Measurements from ENCODE around the gene SPARC. TPM values are rescaled to one million over a fixed set of nuclear protein-coding genes. Genes with fewer than 3 reads are reported as not detected.

SPARC gene
- total RNA-seq, 1 donor from 2014 or later: 439 TPM

DNA sequence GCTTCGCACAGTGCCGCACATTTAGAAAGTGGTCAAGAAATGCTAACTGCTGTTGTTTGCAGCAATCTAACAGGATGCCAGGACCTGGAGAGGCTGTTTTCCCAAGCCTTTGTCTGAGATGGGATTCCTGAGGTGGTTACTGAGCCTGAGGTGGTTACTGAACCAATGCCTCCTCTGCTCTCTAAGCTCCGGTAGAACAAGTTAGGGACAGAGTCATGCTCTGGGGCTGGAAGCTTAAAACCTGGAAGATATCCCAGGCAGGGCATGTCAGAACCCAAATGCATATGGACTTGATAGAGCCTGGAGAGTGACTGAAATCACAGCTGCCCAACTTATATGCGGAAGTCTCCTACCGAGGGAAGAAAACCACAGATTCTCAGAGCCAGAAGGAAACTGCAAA lies 49.0 kb downstream of the SPARC start:
- intact Hi-C loops (cut with micrococcal nuclease): no loop called here
- no peak for ATAC-seq

DNA sequence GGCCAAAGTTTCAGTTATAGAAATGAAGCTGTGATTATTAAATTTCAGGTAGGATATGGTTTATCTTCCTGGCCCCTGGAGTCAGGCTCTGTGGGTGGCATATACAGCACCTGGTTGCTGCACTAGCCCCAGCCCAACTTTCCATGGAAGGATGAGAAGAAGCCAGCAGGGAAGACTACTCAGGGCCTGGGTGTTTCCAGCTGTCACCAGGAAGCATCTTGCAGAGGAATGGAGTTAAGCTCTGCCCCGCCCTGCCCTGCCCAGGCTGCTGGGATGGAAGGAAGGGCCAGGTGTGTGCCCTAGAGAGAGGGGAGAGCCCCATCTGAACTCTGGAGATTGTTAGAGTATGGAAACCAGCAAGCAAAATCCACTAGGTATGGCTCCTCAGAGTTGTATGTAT lies 52.8 kb downstream of the SPARC start:
- ATAC-seq (no peak), DNase-seq (no peak)
- intact Hi-C loops (cut with micrococcal nuclease): no loop called here

More for the DNA sequence above, 49.0 kb downstream of the SPARC start:
- DNase-seq: no peak

DNA sequence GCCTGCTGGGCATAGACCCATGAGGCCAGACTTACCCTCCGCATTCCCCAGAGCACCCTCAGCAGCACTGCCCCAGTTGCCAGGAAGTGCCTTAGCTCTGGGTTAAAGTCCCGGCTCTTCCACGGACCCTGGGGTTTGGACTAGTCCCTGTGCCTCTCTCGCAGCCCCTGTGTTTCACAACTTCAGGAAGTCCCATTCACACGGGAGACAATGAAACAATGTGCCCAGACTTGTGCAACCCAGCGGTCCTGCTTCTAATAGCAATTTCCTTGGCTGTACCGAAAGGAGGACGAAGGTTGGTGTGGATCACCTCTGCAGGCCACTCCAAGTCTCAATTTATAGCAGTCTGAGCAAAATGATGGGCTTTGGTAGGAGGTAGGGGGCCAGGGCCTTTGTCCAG lies 53.8 kb downstream of the SPARC start:
- no peak for DNase-seq
- ATAC-seq: no peak
- intact Hi-C loops (cut with micrococcal nuclease): no loop called here

DNA sequence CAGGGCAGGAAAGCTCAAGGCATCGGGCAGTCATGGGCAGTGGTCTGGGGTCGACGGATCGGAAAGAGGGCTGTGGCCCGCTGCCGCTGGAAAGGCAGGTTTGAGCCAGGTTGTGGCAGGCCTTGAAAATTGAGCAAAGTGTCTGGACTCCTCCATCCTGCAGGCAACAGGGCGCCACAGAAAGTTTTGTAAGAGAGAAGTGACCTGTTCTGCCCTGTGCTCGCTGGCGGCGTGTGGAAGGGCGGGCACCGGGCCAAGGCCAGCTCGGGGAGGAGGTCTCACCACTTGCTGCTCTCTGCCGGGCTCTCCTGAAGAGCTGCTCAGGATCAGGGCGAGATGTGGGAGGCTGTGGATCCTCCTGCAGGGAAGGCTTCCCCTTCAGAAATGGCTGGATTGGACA lies 54.2 kb downstream of the SPARC start:
- intact Hi-C loops (cut with micrococcal nuclease): no loop called here
- DNase-seq (peak; percentile 83), ATAC-seq (peak; percentile 81)

DNA sequence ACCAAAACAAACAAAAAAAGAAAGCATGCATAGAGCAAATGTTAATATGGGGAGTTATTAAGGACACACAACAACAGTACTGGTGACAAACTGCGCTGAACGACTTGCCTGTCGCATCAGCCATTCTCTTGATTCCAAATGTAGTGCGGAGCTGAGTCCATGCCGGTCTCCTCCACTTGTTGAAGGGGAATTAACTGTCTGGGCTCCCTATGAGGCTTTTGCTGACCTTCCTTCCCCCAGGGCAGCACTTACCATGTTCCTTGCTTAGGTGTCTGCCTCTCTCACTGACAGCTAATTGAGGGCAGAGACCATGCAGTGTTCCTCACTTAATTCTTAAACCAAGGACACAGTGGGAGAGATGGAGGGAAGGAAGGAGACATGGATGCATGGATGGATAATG lies 54.8 kb downstream of the SPARC start:
- DNase-seq: no peak
- intact Hi-C loops (cut with micrococcal nuclease): no loop called here
- no peak for ATAC-seq

DNA sequence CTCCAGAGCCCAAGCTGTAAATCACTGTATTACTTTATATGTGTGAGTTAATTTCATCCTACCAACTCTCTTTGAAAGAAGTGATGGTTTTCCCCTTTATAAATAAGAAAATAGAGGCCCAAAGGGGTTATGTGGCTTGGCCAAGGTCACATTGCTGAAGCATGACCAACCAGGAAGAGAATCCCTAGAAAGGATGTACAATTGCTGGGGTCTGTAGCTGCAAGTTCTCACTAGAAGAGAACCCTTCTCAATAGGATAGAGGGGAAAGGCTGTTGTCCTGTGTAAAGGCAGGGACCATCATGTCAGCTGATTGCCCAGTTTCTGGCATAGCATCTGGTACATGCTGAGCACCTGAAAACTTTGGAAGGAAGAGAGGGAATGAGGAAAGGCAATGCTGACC lies 56.6 kb downstream of the SPARC start:
- DNase-seq (no peak), ATAC-seq (no peak)
- intact Hi-C loops (cut with micrococcal nuclease): no loop called here

DNA sequence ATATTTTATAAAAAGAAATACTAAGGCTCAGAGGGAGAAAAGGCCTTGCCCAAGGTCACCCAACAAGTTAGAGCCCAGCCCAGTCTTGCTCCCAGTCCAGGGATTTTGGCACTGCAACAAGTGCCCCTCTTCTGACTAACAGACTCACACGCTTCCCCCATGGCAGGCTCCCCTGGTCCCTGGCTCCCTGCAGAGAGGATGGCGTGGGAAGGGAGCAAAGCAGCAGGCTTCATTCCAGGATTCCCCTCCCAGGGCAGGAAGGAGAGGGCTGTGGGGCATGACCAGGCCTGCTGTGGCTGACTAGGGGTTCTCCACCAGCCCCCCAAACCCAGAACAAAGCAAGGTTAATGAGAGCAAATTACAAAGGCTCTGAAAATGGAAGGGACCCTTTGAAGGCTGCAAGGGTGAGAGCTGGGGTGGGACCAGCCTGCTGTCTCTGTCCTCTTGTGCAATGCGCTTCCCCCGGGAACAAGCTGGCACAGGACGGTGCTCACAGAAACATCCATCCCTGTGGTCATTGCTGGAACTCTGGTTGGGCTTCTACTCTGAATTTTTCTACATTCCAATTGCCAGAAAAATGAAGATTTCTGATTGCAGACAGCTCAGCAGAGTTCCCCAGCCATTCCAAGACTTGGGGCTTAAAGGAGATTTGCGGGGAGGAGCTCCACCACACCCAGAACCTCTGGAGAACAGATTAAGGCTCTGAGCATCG lies 58.4 kb downstream of the SPARC start:
- peak; percentile 55 for DNase-seq
- ATAC-seq: peak; percentile 27
- intact Hi-C loops (cut with micrococcal nuclease): no loop called here

DNA sequence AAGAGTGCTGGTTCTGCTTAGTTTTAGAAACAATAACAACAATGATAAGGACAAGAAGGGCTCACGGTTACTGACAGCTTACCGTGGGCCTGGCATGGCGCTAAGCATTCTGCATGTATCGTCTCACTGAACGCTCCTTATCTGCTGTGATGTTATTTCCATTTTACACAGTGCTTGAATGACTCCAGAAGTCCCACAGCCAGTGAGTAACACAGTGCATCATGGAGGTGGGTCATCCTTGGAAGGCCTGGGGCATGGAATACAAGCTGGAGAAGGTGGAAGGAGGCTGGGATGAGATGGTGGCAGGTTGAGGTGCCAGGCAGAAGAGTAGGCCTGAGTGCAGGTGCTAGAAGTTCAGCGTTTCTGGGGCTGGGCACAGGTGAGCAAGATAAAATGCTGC lies 59.1 kb downstream of the SPARC start:
- intact Hi-C loops (cut with micrococcal nuclease): no loop called here
- DNase-seq (no peak), ATAC-seq (peak; percentile 58)

DNA sequence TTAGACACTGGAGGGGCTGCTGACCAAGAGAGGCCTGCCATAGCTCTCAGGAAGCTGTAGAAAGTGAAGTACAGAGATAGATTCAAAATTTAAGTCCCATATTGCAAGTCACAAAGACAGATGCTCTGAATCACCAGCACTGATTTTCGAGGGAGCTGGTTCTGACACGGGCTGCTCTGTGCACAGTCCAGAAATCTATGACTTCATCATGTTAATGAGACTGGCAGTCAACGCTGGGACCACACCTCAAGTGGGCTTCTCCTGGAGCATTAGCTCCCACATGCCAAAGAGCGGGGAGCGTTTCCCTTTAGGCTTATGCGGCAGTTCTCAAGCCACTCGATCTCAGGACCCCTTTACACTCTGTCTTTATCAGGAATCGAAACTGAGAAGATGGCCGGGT lies 61.4 kb downstream of the SPARC start:
- intact Hi-C loops (cut with micrococcal nuclease): no loop called here
- DNase-seq (no peak), ATAC-seq (no peak)

DNA sequence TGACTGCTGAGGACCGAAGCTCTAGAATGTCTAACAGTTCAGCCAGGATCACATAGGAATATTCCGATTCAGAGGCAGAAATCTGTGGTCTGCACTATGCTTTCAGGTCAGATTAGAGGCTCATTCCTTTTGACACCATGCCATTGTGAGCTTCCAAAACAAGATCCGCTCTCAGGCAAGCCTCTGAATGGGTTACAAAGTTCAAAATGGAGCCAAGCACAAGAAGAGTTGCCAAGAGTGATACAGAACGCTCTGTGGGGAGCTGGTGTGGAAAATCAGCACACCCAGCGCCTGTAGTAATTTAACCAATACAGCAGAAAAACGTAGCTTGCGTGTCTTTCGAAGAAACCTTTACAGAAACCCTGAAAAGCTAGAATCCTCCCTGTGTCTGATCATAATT lies 62.2 kb downstream of the SPARC start:
- DNase-seq: no peak
- intact Hi-C loops (cut with micrococcal nuclease): no loop called here
- ATAC-seq: peak; percentile 82

DNA sequence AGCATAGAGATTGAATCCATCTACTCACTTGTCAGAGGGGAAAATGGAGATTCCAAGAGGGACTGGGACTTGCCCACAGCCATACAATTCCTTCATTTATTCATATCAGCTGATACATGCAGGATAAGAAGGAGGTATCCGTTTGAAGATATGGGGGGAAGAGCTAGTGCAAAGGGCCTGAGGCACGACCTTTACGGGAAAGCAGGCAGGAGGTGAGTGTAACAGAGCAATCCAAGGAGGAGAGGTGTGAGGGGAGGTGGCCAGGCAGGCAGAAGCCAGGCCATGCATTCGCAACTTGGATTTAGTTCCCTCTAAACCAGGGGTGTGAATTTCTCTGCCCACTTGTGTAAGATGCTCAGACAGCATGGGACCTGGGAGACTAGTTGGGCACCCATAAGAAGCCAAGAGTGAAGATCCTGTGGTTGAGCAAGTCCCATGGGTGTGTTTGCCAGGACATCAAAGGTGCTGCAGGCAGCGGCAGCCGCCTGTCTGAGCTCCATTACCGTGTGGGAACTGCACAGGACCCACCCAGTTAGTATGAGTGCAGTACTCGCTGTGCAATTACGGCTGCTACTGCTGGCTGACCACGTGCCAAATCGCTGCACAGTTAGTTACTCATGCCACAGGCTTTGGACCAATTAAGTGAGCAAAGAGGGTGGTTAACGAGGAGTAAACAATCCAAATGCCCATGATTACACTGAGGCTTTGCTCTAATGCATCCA lies 64.2 kb downstream of the SPARC start:
- intact Hi-C loops (cut with micrococcal nuclease): no loop called here
- ATAC-seq (peak; percentile 28), DNase-seq (peak; percentile 52)

DNA sequence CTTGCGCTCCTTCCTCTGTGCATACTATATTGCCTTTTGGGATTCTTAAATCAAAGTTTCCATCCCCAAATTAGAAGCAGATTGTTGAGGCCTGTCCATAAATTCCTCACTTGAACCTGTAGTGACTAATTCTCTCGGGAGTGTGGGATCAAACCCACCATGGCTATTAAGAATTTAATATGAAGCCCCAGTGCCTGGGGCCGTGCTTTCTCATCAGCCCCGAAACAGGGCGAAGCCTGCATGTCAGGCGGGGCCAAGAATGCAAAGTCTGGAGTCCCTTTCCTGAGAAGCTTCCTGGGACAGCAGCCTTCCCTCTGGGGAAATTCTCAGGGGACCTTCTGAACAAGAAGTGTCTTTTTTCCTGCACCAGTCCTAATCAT lies 66.3 kb downstream of the SPARC start:
- intact Hi-C loops (cut with micrococcal nuclease): no loop called here
- no peak for ATAC-seq
- no peak for DNase-seq

DNA sequence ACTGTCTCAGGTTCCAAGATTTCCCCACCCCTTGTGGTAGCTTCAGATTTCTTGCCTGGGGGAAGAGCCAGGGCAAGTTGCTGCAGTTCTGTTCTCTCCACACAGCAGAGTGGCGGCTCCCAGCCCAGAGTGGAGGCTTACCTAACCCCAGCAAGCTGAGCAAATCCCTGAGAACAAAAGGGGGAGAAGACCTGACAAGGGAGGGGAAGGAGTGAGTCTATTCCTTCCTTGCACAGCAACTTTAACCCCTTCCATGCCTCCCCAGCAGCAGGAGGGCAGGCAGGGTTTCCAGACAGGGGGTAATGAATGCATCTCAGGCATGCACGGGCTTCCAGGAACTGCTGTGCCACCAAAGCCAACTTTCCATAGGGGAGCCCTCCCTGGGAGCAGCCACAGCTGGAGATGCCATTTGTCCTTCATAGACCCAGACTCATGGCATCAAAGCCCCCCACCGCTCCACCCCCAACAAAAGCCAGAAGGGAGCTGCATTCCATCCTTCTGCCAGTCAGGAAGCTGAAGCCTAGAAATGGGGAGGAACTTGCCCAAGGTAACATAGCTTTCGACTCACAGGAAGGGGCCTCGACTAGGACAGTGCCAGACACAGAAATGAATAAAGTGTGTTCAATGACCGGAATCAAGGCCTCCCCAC lies 66.8 kb downstream of the SPARC start:
- ATAC-seq: no peak
- DNase-seq: no peak
- intact Hi-C loops (cut with micrococcal nuclease): no loop called here

DNA sequence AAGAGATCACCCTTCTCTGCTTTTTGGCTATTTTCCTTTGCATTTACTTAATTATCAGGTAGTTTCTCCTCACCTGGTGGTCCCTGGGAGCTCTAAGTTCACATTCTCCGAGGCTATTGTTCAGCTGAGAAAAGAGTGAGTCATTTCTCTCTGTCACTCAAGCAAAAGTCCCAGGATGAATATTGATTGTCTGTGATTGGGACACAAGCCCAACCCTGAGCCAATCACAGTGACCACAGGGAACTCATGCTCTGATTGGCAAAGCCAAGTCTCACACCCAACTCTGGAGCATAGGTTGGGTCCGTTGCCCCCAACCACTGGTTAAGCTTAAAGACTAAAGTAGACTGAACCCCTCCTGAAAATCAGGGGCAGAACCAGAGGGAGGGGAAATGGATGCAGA lies 67.8 kb downstream of the SPARC start:
- ATAC-seq (no peak), DNase-seq (no peak)
- intact Hi-C loops (cut with micrococcal nuclease): no loop called here

DNA sequence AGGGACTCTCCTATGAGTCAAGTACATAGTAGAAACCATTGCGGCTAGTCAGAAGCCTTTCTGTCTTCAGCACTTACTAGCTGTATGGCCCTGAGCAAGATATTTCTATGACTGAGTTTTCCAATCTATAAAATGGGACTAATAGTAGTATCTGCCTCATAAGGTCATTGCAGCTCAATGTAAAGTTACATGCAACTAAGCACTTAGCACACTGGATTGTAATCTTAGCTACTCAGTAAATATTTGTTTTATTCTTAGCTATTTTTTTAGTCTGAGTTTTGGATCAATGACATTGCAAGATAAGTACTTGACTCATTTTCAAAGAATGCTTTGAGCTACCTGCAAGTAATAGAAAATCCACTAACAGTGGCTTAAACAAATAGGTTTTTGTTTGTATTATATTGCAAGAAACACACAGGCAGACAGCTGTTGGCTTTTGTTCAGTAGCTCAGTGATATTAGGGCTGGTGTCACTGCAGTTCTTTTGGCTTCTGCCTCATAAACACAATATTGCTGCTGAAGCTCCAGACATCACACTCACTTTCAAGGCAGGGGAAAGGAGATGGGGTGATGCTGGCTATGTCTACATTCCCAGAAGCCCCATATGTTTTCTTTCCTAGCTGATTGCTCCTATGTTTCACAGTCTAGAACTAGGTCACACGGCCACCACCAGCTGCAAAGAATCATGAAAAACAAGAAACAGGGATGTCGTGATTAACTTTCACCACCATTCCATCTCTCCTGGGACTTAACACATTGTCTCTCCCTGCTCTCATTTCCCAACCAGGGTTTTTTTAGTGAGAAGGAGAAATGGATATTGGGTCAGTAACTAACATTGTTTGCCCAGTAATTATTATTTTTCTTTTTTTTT lies 68.6 kb downstream of the SPARC start:
- intact Hi-C loops (cut with micrococcal nuclease): no loop called here
- DNase-seq (no peak), ATAC-seq (no peak)

DNA sequence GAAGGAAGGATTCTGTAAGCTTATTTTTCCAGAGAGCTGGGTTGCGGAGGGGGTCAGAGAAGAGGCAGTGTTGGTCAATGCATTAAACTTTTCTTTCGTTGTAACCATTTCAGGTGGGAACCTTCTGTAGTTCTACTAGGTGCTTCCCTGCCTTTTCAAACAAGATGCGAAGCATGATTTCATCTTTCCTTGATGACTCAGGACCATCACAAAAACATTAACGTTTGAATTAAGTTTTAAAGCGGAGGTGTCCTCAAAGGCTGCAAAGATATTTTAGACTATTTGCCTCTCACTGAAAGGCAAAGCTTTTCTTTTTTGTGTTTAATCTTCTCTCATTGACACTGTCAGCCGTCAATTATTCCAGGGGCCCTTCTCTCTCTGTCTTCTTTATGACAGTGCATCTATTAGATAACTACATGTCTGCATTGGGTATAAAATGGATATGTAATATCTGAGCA lies 69.3 kb downstream of the SPARC start:
- no peak for ATAC-seq
- DNase-seq: no peak
- intact Hi-C loops (cut with micrococcal nuclease): no loop called here

DNA sequence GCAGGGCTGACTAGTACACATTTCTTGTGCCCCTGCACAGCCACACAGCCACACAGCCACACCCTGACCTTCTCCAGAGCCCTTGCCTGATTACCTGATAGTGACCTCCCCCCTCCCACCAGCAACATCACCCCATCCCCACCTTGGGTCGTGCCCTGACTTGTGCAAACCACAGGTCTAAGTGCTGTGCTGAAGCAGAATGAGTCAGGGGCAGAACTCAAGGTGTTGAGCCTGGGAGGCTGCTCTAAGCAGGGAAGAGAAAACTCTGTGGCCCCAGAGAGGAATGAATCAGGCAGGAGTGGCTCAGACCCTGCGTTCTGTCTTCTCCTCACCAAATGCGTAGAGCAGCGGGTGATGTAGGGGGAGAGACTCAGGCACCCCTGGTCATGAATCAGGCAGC lies 71.3 kb downstream of the SPARC start:
- ATAC-seq (no peak), DNase-seq (no peak)
- intact Hi-C loops (cut with micrococcal nuclease): no loop called here

DNA sequence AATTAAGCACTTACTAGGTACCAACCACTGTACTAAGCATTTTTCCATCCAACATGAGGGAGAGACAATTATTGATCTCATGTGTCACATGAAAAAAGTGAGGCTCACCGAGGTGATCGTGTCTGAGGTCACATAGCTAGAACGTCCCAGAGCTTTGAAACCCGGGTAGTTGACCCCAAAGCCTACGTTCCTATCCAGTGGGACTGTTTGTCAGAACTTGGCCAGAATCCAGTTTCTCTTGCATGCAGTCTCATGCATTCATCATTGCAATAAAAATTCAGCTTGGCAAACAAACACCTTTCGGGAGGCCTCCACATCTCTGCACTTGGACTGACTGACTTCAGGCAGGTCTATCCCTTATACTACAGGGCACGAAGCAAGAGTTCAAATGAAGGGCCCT lies 72.2 kb downstream of the SPARC start:
- DNase-seq (no peak), ATAC-seq (no peak)
- intact Hi-C loops (cut with micrococcal nuclease): no loop called here

DNA sequence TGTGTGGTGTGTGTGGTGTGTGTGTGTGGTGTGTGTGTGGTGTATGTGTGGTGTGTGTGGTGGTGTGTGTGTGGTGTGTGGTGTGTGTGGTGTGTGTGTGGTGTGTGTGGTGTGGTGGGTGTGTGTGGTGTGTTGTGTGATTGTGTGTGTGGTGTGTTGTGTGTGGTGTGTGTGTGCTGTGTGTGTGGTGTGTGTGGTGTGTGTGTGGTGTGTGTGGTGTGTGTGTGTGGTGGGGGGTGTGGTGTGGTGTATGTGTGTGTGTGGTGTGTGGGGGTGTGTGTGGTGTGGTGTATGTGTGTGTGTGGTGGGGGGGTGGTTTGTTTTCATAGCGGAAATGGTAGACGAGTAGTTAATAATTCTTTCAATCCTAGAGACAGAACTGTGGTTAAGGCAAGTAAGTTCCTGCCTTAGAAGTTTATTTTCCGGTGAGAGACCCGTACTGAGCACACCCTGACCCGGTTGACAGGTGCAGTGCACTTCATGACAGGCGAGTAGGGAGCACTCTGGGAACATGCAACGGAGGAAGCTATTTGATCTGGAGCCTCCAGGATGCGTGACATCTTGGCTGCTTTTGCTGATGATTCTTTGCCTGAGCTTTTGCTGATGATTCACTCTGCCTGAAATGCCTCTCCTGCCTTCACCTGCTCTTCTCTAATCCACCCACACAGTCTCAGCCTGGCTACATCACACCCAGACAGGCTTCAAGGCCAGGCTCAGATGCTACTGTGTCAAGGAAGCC lies 73.9 kb downstream of the SPARC start:
- ATAC-seq: no peak
- intact Hi-C loops (cut with micrococcal nuclease): no loop called here
- no peak for DNase-seq

Measured in left ventricle myocardium superior (tissue), 1 donor.